OCI-LY7 (cell line): ENCODE results near the gene CATSPERB.

ENCODE experiments used
- EZH2phosphoT487 ChIP-seq: fragments of 200-600 bp; sonication (generic); IDR thresholded peaks from 2 replicates; pipeline ENCODE4 v1.6.1; 2018; ENCODE audit warnings: low read depth, borderline replicate concordance, mild to moderate bottlenecking, mixed run types, antibody characterized with exemption, low read length, moderate library complexity, mixed read lengths
- TF ChIP-seq, protein P1 (sequence below): fragments of 200-600 bp; sonication (generic); conservative IDR thresholded peaks from 2 replicates; pipeline ENCODE4 v1.5.1; 2014; ENCODE audit warnings: mild to moderate bottlenecking, antibody characterized with exemption, low read length, moderate library complexity, mixed read lengths

DNA sequence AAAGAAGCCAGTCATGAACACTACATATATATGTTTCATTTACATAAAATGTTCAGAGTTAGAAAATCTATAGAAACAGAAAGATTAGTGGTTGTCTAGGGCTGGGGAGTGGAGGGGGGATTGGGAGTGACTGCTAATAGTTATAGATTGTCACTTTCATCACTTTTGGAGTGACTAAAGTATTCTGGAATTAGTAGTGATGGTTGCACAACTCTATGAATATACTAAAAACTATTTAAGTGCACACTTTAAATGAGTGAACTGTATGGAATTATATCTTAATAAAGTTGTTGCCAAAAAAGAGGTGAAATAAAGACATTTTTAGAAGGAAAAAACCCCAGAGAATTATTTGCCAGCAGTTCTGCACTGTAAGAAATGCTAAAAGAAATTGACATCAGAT, 9.5 kb downstream of the CATSPERB start:
- TF ChIP-seq, protein P1, sequence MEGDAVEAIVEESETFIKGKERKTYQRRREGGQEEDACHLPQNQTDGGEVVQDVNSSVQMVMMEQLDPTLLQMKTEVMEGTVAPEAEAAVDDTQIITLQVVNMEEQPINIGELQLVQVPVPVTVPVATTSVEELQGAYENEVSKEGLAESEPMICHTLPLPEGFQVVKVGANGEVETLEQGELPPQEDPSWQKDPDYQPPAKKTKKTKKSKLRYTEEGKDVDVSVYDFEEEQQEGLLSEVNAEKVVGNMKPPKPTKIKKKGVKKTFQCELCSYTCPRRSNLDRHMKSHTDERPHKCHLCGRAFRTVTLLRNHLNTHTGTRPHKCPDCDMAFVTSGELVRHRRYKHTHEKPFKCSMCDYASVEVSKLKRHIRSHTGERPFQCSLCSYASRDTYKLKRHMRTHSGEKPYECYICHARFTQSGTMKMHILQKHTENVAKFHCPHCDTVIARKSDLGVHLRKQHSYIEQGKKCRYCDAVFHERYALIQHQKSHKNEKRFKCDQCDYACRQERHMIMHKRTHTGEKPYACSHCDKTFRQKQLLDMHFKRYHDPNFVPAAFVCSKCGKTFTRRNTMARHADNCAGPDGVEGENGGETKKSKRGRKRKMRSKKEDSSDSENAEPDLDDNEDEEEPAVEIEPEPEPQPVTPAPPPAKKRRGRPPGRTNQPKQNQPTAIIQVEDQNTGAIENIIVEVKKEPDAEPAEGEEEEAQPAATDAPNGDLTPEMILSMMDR, result no peak
- TF ChIP-seq EZH2phosphoT487, result no peak
